Measurements from ENCODE around the gene GABRB2.

- TF ChIP-seq, protein P1, sequence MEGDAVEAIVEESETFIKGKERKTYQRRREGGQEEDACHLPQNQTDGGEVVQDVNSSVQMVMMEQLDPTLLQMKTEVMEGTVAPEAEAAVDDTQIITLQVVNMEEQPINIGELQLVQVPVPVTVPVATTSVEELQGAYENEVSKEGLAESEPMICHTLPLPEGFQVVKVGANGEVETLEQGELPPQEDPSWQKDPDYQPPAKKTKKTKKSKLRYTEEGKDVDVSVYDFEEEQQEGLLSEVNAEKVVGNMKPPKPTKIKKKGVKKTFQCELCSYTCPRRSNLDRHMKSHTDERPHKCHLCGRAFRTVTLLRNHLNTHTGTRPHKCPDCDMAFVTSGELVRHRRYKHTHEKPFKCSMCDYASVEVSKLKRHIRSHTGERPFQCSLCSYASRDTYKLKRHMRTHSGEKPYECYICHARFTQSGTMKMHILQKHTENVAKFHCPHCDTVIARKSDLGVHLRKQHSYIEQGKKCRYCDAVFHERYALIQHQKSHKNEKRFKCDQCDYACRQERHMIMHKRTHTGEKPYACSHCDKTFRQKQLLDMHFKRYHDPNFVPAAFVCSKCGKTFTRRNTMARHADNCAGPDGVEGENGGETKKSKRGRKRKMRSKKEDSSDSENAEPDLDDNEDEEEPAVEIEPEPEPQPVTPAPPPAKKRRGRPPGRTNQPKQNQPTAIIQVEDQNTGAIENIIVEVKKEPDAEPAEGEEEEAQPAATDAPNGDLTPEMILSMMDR (IDR thresholded peaks at IDR 0.05), result no peak
- TF ChIP-seq POLR2A (IDR thresholded peaks at IDR 0.05), result no peak
These were observed 170.5 kb downstream of the GABRB2 start for GRCh38 chr5:161376034-161376433.
